Activated CD4-positive, alpha-beta memory T cell treated with anti-CD3 and anti-CD28 coated beads, Interleukin-2, amount 10 ng/mL, durations not matched to agents 7 days and 5 days (primary cell): Measurements from ENCODE around the gene SLC2A13. TPM values are rescaled to one million over a fixed set of nuclear protein-coding genes. Genes with fewer than 3 reads are reported as not detected.
"Not testable (repeated sequence)": the region's sequence is repeated elsewhere in the genome, so short reads cannot be mapped to it uniquely, and the experiment has no call there.

Experiments used
- CTCF ChIA-PET: fragments of 350-600 bp; sonication (Branson Sonifier 250); formaldehyde crosslinking; loops from one replicate; lab custom pipeline; 2021; ENCODE audit warnings: antibody characterized with exemption, inconsistent platforms; lab: Charles Lee
- POLR2A ChIA-PET: fragments of 350-600 bp; sonication (Branson Sonifier 250); formaldehyde crosslinking; loops from one replicate; lab custom pipeline; 2021; ENCODE audit warnings: antibody characterized with exemption; lab: Charles Lee
- DNase-seq: peaks from one replicate; pipeline ENCODE4 v3.0.0-alpha.2; 2020
- H3K27ac Mint-ChIP-seq: one replicate; pipeline ENCODE4 v1.8.0; 2021; ENCODE audit warnings: mild to moderate bottlenecking, mixed read lengths
- H3K27me3 Mint-ChIP-seq: one replicate; pipeline ENCODE4 v1.8.0; 2021; ENCODE audit warnings: mixed read lengths
- H3K36me3 Mint-ChIP-seq: one replicate; pipeline ENCODE4 v1.8.0; 2021; ENCODE audit warnings: low read depth, mixed read lengths
- H3K4me1 Mint-ChIP-seq: one replicate; pipeline ENCODE4 v1.8.0; 2021; ENCODE audit warnings: mixed read lengths
- H3K4me3 Mint-ChIP-seq: one replicate; pipeline ENCODE4 v1.8.0; 2021; ENCODE audit warnings: mild to moderate bottlenecking, mixed read lengths
- H3K9me3 Mint-ChIP-seq: one replicate; pipeline ENCODE4 v1.8.0; 2021; ENCODE audit warnings: mixed read lengths
- total RNA-seq, 2 experiments: library from RNA; stranded (reverse); gene quantifications; one replicate each; pipeline ENCODE4 v1.2.3, GENCODE V29; 2021

Gene SLC2A13
- total RNA-seq, 2 experiments from 2014 or later, result 3.2 to 3.4 TPM

- Mint-ChIP-seq H3K27me3 (no peaks in the 10 kb centered on the region), H3K9me3 (no peaks in the 10 kb centered on the region), H3K4me1 (peaks cover 7% of the 10 kb centered on the region), H3K4me3 (no peak overlapping the region), H3K27ac (no peak overlapping the region), H3K36me3 (no peaks in the 10 kb centered on the region)
- DNase-seq, result no peak
- CTCF ChIA-PET, result no interaction called here
- POLR2A ChIA-PET, result no interaction called here
Measured at GRCh38 chr12:39928181-39928899, 177.5 kb downstream of the SLC2A13 start.

DNA sequence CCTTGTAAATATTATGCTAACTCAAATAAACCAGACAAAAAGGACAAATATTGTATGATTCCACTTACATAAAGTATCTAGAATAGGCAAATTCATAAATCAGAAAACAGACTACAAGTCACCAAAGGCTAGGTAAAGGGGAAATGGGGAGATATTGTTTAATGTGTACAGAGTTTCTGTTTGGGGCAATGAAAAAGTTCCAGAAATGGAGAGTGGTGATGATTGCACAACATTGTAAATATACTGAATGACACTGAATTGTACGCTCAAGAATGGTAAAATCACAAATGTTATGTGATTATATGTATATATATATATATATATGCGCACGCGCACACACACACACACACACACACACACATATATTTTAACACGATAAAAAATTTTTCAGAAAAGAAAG is 182.5 kb downstream of the SLC2A13 start:
- H3K36me3 Mint-ChIP-seq, result no peaks in the 10 kb centered on the region
- ChIA-PET POLR2A (no interaction called here), CTCF (interaction anchor here (1.0 kb wide), 1 partner anchor 22 kb away, joined by 4 read pairs; no protein-coding TSS in a partner anchor)
- H3K4me3 Mint-ChIP-seq, result no peak overlapping the region
- no peak overlapping the region for H3K27ac Mint-ChIP-seq
- H3K9me3 Mint-ChIP-seq, result no peaks in the 10 kb centered on the region
- DNase-seq, result no peak
- peaks cover 4% of the 10 kb centered on the region for H3K4me1 Mint-ChIP-seq
- H3K27me3 Mint-ChIP-seq, result no peaks in the 10 kb centered on the region

- H3K4me1 Mint-ChIP-seq, H3K27me3 Mint-ChIP-seq, POLR2A ChIA-PET, H3K4me3 Mint-ChIP-seq, DNase-seq, H3K27ac Mint-ChIP-seq, H3K36me3 Mint-ChIP-seq, H3K9me3 Mint-ChIP-seq, CTCF ChIA-PET: not testable (repeated sequence)
Measured at GRCh38 chr12:39922598-39922997, 183.3 kb downstream of the SLC2A13 start.

GRCh38 chr12:39920647-39921046 is 185.2 kb downstream of the SLC2A13 start:
- no peak for DNase-seq
- H3K27ac Mint-ChIP-seq, result no peak overlapping the region
- H3K9me3 Mint-ChIP-seq, result no peaks in the 10 kb centered on the region
- H3K36me3 Mint-ChIP-seq, result no peaks in the 10 kb centered on the region
- H3K4me3 Mint-ChIP-seq, result no peak overlapping the region
- H3K4me1 Mint-ChIP-seq, result no peaks in the 10 kb centered on the region
- ChIA-PET CTCF (no interaction called here), POLR2A (no interaction called here)
- H3K27me3 Mint-ChIP-seq, result no peaks in the 10 kb centered on the region

- H3K27ac Mint-ChIP-seq, result no peak overlapping the region
- no peak overlapping the region for H3K4me3 Mint-ChIP-seq
- ChIA-PET POLR2A (no interaction called here), CTCF (no interaction called here)
- no peaks in the 10 kb centered on the region for H3K4me1 Mint-ChIP-seq
- no peaks in the 10 kb centered on the region for H3K36me3 Mint-ChIP-seq
- H3K9me3 Mint-ChIP-seq, result no peaks in the 10 kb centered on the region
- H3K27me3 Mint-ChIP-seq, result no peaks in the 10 kb centered on the region
- no peak for DNase-seq
Measured at GRCh38 chr12:39920222-39920621, 185.7 kb downstream of the SLC2A13 start.

DNA sequence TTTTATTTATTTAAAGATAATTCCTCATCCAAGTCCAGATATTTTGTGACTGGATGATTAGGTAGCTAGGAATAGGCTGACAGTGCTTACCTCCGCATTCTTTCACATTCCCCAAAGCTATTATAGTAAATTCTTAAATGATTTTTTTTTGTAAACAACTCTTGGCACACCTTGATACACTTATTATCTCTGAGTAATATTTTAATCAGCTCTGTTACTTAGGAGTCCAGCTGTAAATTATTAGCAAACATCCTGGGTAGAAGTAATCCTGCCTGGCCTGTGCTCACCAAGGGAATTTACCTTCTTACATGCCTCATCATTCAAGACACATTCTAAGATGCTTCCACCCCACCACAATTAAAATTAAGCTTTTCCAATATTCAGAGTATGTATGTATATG is 186.1 kb downstream of the SLC2A13 start:
- Mint-ChIP-seq H3K27me3 (no peaks in the 10 kb centered on the region), H3K4me3 (no peak overlapping the region), H3K4me1 (no peaks in the 10 kb centered on the region), H3K36me3 (no peaks in the 10 kb centered on the region), H3K27ac (no peak overlapping the region), H3K9me3 (no peaks in the 10 kb centered on the region)
- POLR2A ChIA-PET, result no interaction called here
- DNase-seq, result no peak
- CTCF ChIA-PET, result no interaction called here

DNA sequence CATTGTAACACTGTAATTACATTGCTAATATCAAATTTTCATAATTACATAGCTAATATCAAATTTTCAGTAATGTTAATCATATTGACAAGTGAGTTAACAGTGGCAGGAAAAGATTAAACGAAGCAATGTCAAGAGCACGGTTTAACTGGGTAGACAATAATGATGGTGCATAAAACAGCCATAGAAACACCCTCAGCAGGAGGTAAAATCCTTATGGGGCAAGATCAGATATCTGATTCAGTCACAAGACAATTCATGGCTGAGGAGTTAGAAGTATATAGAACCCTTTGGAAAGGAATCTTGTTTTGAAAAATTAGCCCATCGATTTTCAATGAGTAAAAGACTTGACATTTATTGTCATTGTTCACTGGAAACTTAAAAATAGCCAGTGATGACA is 190.6 kb downstream of the SLC2A13 start:
- POLR2A ChIA-PET, result no interaction called here
- H3K27me3 Mint-ChIP-seq, result no peaks in the 10 kb centered on the region
- H3K9me3 Mint-ChIP-seq, result no peaks in the 10 kb centered on the region
- H3K4me1 Mint-ChIP-seq, result no peaks in the 10 kb centered on the region
- H3K27ac Mint-ChIP-seq, result no peak overlapping the region
- CTCF ChIA-PET, result interaction anchor here (0.8 kb wide), 1 partner anchor 575 kb away, joined by 4 read pairs; no protein-coding TSS in a partner anchor
- H3K36me3 Mint-ChIP-seq, result no peaks in the 10 kb centered on the region
- H3K4me3 Mint-ChIP-seq, result no peak overlapping the region
- no peak for DNase-seq

- ChIA-PET POLR2A (no interaction called here), CTCF (no interaction called here)
- Mint-ChIP-seq H3K27me3 (no peaks in the 10 kb centered on the region), H3K27ac (no peak overlapping the region), H3K4me1 (no peaks in the 10 kb centered on the region), H3K4me3 (no peak overlapping the region), H3K36me3 (no peaks in the 10 kb centered on the region), H3K9me3 (no peaks in the 10 kb centered on the region)
- DNase-seq, result no peak
Measured at GRCh38 chr12:39912211-39912980, 193.5 kb downstream of the SLC2A13 start.

DNA sequence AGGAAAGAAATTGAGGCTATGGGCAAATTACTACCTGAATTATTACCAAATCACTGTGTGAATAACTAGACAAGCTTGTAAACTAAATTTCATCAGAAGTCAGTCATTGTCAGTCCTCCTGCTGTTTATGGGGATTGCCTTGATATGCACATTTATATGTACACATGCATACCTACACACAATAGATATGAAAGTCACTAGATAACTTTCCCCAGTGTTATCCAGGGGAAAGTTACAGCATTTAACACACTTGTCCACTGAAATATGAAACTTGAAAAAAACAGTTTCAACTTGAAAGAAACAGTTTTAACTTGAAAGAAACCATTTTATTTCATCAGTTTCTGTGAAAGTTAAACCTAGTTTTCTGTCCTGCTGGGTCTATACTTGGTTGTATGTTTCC is 199.6 kb downstream of the SLC2A13 start:
- H3K36me3 Mint-ChIP-seq, result no peaks in the 10 kb centered on the region
- no peaks in the 10 kb centered on the region for H3K27me3 Mint-ChIP-seq
- H3K4me1 Mint-ChIP-seq, result no peaks in the 10 kb centered on the region
- CTCF ChIA-PET, result no interaction called here
- POLR2A ChIA-PET, result no interaction called here
- no peak overlapping the region for H3K4me3 Mint-ChIP-seq
- no peak overlapping the region for H3K27ac Mint-ChIP-seq
- no peaks in the 10 kb centered on the region for H3K9me3 Mint-ChIP-seq
- DNase-seq, result no peak

DNA sequence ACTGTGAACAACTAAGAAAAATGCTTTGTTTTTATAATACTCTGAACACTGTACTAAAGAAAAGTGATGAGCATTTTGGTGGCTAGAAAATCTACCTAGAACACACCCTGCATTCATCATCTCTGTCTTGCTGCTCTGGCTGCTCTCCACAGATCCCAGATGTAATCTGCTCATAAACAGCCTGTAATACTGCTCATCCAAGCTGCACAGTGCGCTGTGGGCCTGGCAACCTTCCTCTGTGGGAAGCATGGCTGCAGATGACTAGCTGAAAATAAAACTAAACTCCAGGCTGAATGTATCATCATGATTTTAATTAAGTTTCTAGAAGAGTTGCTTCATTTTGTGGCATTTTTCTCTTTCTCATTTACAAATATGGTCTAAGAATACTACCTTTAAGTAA is 200.7 kb downstream of the SLC2A13 start:
- H3K36me3 Mint-ChIP-seq, result no peaks in the 10 kb centered on the region
- no peak overlapping the region for H3K27ac Mint-ChIP-seq
- ChIA-PET POLR2A (no interaction called here), CTCF (interaction anchor here (1.0 kb wide), 1 partner anchor 280 kb away, joined by 3 read pairs; no protein-coding TSS in a partner anchor)
- H3K4me3 Mint-ChIP-seq, result no peak overlapping the region
- H3K9me3 Mint-ChIP-seq, result no peaks in the 10 kb centered on the region
- no peaks in the 10 kb centered on the region for H3K27me3 Mint-ChIP-seq
- no peak for DNase-seq
- no peaks in the 10 kb centered on the region for H3K4me1 Mint-ChIP-seq

- Mint-ChIP-seq H3K27ac (no peak overlapping the region), H3K9me3 (no peaks in the 10 kb centered on the region), H3K36me3 (no peaks in the 10 kb centered on the region), H3K4me3 (no peak overlapping the region), H3K4me1 (no peaks in the 10 kb centered on the region), H3K27me3 (no peaks in the 10 kb centered on the region)
- no peak for DNase-seq
- POLR2A ChIA-PET, result no interaction called here
- CTCF ChIA-PET, result no interaction called here
Measured at GRCh38 chr12:39902821-39903220, 203.1 kb downstream of the SLC2A13 start.

DNA sequence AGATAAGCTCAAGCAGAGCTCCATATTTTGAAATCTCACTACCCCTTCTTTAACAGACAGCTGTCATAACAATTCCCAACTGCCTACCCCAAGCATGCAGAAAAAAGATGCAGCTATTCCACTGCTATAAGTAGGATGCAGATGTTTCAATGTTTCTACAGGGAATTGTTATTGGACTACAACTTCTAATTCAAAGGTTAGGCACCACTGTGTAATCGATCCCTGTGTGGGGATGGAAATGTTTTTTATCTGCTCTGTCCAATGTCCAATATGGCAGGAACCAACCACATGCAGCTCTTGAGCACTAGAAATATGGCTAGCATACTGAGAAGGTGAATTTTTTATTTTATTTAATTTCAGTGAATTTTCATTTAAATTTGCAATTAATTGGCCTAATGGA is 208.6 kb downstream of the SLC2A13 start:
- Mint-ChIP-seq H3K27ac (no peak overlapping the region), H3K4me1 (no peaks in the 10 kb centered on the region), H3K9me3 (peaks cover 3% of the 10 kb centered on the region), H3K4me3 (no peak overlapping the region), H3K27me3 (no peaks in the 10 kb centered on the region), H3K36me3 (no peaks in the 10 kb centered on the region)
- POLR2A ChIA-PET, result no interaction called here
- CTCF ChIA-PET, result no interaction called here
- DNase-seq, result no peak

DNA sequence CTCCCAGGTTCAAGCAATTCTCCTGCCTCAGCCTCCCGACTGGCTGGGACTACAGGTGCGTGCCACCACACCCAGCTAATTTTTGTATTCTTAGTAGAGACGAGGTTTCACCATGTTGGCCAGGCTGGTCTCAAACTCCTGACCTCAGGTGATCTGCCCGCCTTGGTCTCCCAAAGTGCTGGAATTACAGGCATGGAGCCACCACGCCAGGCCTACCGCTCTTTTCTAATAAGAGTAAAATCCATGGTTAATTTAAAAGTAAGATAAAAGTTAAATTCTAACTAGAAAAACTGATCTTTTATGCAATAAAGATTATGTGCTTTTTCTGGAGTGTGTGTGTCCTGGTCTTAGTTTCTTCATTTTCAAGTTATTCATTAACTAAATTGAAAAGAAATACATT is 212.5 kb downstream of the SLC2A13 start:
- POLR2A ChIA-PET, H3K27me3 Mint-ChIP-seq, CTCF ChIA-PET, H3K4me3 Mint-ChIP-seq, H3K36me3 Mint-ChIP-seq, DNase-seq, H3K9me3 Mint-ChIP-seq, H3K27ac Mint-ChIP-seq, H3K4me1 Mint-ChIP-seq: not testable (repeated sequence)

GRCh38 chr12:39892146-39892545 is 213.7 kb downstream of the SLC2A13 start:
- Mint-ChIP-seq H3K4me3 (no peak overlapping the region), H3K27ac (no peak overlapping the region), H3K4me1 (no peaks in the 10 kb centered on the region), H3K27me3 (no peaks in the 10 kb centered on the region), H3K9me3 (peaks cover 3% of the 10 kb centered on the region), H3K36me3 (no peaks in the 10 kb centered on the region)
- ChIA-PET CTCF (no interaction called here), POLR2A (no interaction called here)
- no peak for DNase-seq
